Measurements from ENCODE around the gene TNFRSF1A. TPM values are rescaled to one million over a fixed set of nuclear protein-coding genes. Genes with fewer than 3 reads are reported as not detected.

The TNFRSF1A gene
- total RNA-seq, 1 experiment from 2014 or later, result 44.1 TPM

GRCh38 chr12:6382371-6382770 is 40.5 kb upstream of the TNFRSF1A start:
- H3K4me1 Mint-ChIP-seq, result peaks cover 58% of the 10 kb centered on the region
- DNase-seq (ENCODE audit: low spot score) (no peak), ATAC-seq (0 out of 2 replicates have a peak, but pooled peaks have one; percentile 10)
- no peak overlapping the region for H3K27ac Mint-ChIP-seq
- peaks cover 38% of the 10 kb centered on the region for H3K27me3 Mint-ChIP-seq (ENCODE audit: low read depth)
- ChIA-PET POLR2A (interaction anchor here (0.6 to 1.4 kb wide), 2 partner anchors 8 to 18 kb away, joined by 3 read pairs; no protein-coding TSS in a partner anchor), CTCF (interaction anchor here (1.0 to 2.7 kb wide), 3 partner anchors 53 to 83 kb away, joined by 3 to 13 read pairs (median 5); no protein-coding TSS in a partner anchor)
- no peaks in the 10 kb centered on the region for H3K36me3 Mint-ChIP-seq
- H3K4me3 Mint-ChIP-seq, result no peak overlapping the region
- no peak for TF ChIP-seq ZNF512 (CRISPR knock-in tag; IDR thresholded peaks at IDR 0.05; ENCODE audit: borderline replicate concordance)
- 0 out of 2 replicates have a peak, but pooled peaks have one; percentile 27 for TF ChIP-seq ZNF121 (CRISPR knock-in tag; IDR thresholded peaks at IDR 0.05)
- no peaks in the 10 kb centered on the region for H3K9me3 Mint-ChIP-seq

GRCh38 chr12:6380141-6381121 is 38.6 kb upstream of the TNFRSF1A start:
- Mint-ChIP-seq H3K27ac (no peak overlapping the region), H3K36me3 (no peaks in the 10 kb centered on the region), H3K4me1 (peaks cover 69% of the 10 kb centered on the region), H3K9me3 (no peaks in the 10 kb centered on the region), H3K4me3 (no peak overlapping the region), H3K27me3 (ENCODE audit: low read depth) (peaks cover 38% of the 10 kb centered on the region)
- POLR2A ChIA-PET, result interaction anchor here (0.7 kb wide), 1 partner anchor 120 kb away, joined by 3 read pairs; no protein-coding TSS in a partner anchor
- CTCF ChIA-PET, result interaction anchor here (0.6 to 1.0 kb wide), 2 partner anchors 85 to 101 kb away, joined by 3 to 4 read pairs; no protein-coding TSS in a partner anchor
- DNase-seq (ENCODE audit: low spot score) (no peak), ATAC-seq (no peak)
- TF ChIP-seq ZNF423 (CRISPR knock-in tag; IDR thresholded peaks at IDR 0.05) (0 out of 2 replicates have a peak, but pooled peaks have one; percentile 52), TP53 (CRISPR knock-in tag; IDR thresholded peaks at IDR 0.05) (no peak)

GRCh38 chr12:6378709-6379472 is 37.0 kb upstream of the TNFRSF1A start:
- Mint-ChIP-seq H3K9me3 (no peaks in the 10 kb centered on the region), H3K4me1 (peaks cover 75% of the 10 kb centered on the region), H3K4me3 (no peak overlapping the region), H3K36me3 (no peaks in the 10 kb centered on the region), H3K27me3 (ENCODE audit: low read depth) (peaks cover 29% of the 10 kb centered on the region), H3K27ac (no peak overlapping the region)
- ChIA-PET POLR2A (interaction anchor here (0.8 kb wide), 1 partner anchor 86 kb away, joined by 4 read pairs; no protein-coding TSS in a partner anchor), CTCF (interaction anchor here (1.0 kb wide), 2 partner anchors 23 to 159 kb away, joined by 3 to 4 read pairs; no protein-coding TSS in a partner anchor)
- no peak for DNase-seq (ENCODE audit: low spot score)
- TF ChIP-seq OVOL2 (CRISPR knock-in tag; IDR thresholded peaks at IDR 0.05; ENCODE audit: borderline replicate concordance), result no peak
- no peak for TF ChIP-seq E2F1 (CRISPR knock-in tag; IDR thresholded peaks at IDR 0.05)
- TF ChIP-seq NR2C2 (CRISPR knock-in tag; IDR thresholded peaks at IDR 0.05), result no peak
- no peak for TF ChIP-seq TCF7 (CRISPR knock-in tag; IDR thresholded peaks at IDR 0.05; ENCODE audit: low read depth)
- ATAC-seq, result no peak

- H3K4me3 Mint-ChIP-seq, result peak overlapping the region; percentile 13; the same call in 1 of the 2 replicates
- CTCF ChIA-PET, result interaction anchor here (1.4 to 8.0 kb wide), 2 partner anchors 22 to 51 kb away, joined by 4 to 68 read pairs; no protein-coding TSS in a partner anchor
- H3K27me3 Mint-ChIP-seq (ENCODE audit: low read depth), result peaks cover 17% of the 10 kb centered on the region
- no peaks in the 10 kb centered on the region for H3K36me3 Mint-ChIP-seq
- TF ChIP-seq NFATC4 (CRISPR knock-in tag; IDR thresholded peaks at IDR 0.05) (no peak), ERG (CRISPR knock-in tag; IDR thresholded peaks at IDR 0.05) (no peak), ZNF671 (CRISPR knock-in tag; IDR thresholded peaks at IDR 0.05) (no peak), ZBTB21 (CRISPR knock-in tag; IDR thresholded peaks at IDR 0.05; ENCODE audit: borderline replicate concordance) (no peak), FOXP1 (CRISPR knock-in tag; IDR thresholded peaks at IDR 0.05; ENCODE audit: borderline replicate concordance) (no peak), ZNF281 (CRISPR knock-in tag; IDR thresholded peaks at IDR 0.05) (no peak), FOXK1 (CRISPR knock-in tag; IDR thresholded peaks at IDR 0.05) (no peak), ZNF396 (CRISPR knock-in tag; IDR thresholded peaks at IDR 0.05; ENCODE audit: borderline replicate concordance) (no peak), ZSCAN18 (CRISPR knock-in tag; IDR thresholded peaks at IDR 0.05) (no peak), TP53 (CRISPR knock-in tag; IDR thresholded peaks at IDR 0.05) (no peak)
- H3K9me3 Mint-ChIP-seq, result no peaks in the 10 kb centered on the region
- ATAC-seq (no peak), DNase-seq (ENCODE audit: low spot score) (no peak)
- H3K27ac Mint-ChIP-seq, result peak overlapping the region; percentile 99; the same call in 1 of the 2 replicates
- POLR2A ChIA-PET, result interaction anchor here (1.9 kb wide), 1 partner anchor 42 kb away, joined by 6 read pairs; no protein-coding TSS in a partner anchor
- peaks cover 78% of the 10 kb centered on the region for H3K4me1 Mint-ChIP-seq
Measured at GRCh38 chr12:6377667-6377994, 35.8 kb upstream of the TNFRSF1A start.
